Activated T-helper 1 cell treated with anti-CD3 and anti-CD28 coated beads, Interleukin-12 subunit alpha, Interleukin-12 subunit beta, Interleukin-2, Interleukin-4 antibody, amounts not matched to agents 30 ng/mL and 10 ng/mL and 1 ng/mL, durations not matched to agents 14 hours and 24 hours and 36 hours (primary cell): ENCODE results near the gene ZNF226. TPM values are rescaled to one million over a fixed set of nuclear protein-coding genes. Genes with fewer than 3 reads are reported as not detected.
"Not testable (repeated sequence)": the region's sequence is repeated elsewhere in the genome, so short reads cannot be mapped to it uniquely, and the experiment has no call there.

Source experiments
- DNase-seq: peaks from one replicate; pipeline ENCODE4 v3.0.0; 2021; ENCODE audit warnings: low spot score
- H3K27ac Mint-ChIP-seq: one replicate; pipeline ENCODE4 v1.8.0; 2021; ENCODE audit warnings: mild to moderate bottlenecking, mixed read lengths
- H3K27me3 Mint-ChIP-seq: one replicate; pipeline ENCODE4 v1.8.0; 2022; ENCODE audit warnings: mild to moderate bottlenecking, moderate library complexity, mixed read lengths; ENCODE audit not compliant: insufficient read depth
- H3K36me3 Mint-ChIP-seq: one replicate; pipeline ENCODE4 v1.8.0; 2021; ENCODE audit warnings: low read depth, mixed read lengths
- H3K4me1 Mint-ChIP-seq: one replicate; pipeline ENCODE4 v1.8.0; 2021; ENCODE audit warnings: low read depth, mixed read lengths
- H3K4me3 Mint-ChIP-seq: one replicate; pipeline ENCODE4 v1.8.0; 2021; ENCODE audit warnings: mild to moderate bottlenecking, moderate library complexity, mixed read lengths
- H3K9me3 Mint-ChIP-seq: one replicate; pipeline ENCODE4 v1.8.0; 2021; ENCODE audit warnings: mixed read lengths
- intact Hi-C: fragments of 100-400 bp; cut with micrococcal nuclease; formaldehyde crosslinking; loops from one replicate; pipeline ENCODE4 v1.15.1; 2024
- total RNA-seq: library from RNA; stranded (reverse); gene quantifications from 2 replicates; pipeline ENCODE4 v1.2.3, GENCODE V29; 2022

The ZNF226 gene
- total RNA-seq, 1 donor from 2014 or later: 10.5 TPM

- Mint-ChIP-seq H3K27ac (no peak overlapping the region), H3K27me3 (no peaks in the 10 kb centered on the region), H3K4me1 (no peaks in the 10 kb centered on the region), H3K4me3 (no peak overlapping the region), H3K36me3 (peaks cover 22% of the 10 kb centered on the region), H3K9me3 (peaks cover 74% of the 10 kb centered on the region)
- intact Hi-C loops: no loop called here
- no peak for DNase-seq
Measured at GRCh38 chr19:44180968-44181367, 16.1 kb downstream of the ZNF226 start.

- intact Hi-C loops: no loop called here
- peaks cover 67% of the 10 kb centered on the region for H3K9me3 Mint-ChIP-seq
- no peaks in the 10 kb centered on the region for H3K4me1 Mint-ChIP-seq
Measured at GRCh38 chr19:44182145-44182544, 17.2 kb downstream of the ZNF226 start.

GRCh38 chr19:44190020-44190419, 25.1 kb downstream of the ZNF226 start:
- Mint-ChIP-seq H3K4me1 (no peaks in the 10 kb centered on the region), H3K36me3 (no peaks in the 10 kb centered on the region), H3K27me3 (no peaks in the 10 kb centered on the region), H3K4me3 (no peak overlapping the region), H3K27ac (no peak overlapping the region), H3K9me3 (peaks cover 52% of the 10 kb centered on the region)
- intact Hi-C loops: no loop called here
- no peak for DNase-seq

More at GRCh38 chr19:44182145-44182544, 17.2 kb downstream of the ZNF226 start:
- Mint-ChIP-seq H3K4me3 (no peak overlapping the region), H3K27me3 (no peaks in the 10 kb centered on the region), H3K36me3 (peaks cover 11% of the 10 kb centered on the region), H3K27ac (no peak overlapping the region)
- DNase-seq: no peak

- Mint-ChIP-seq H3K27ac (no peak overlapping the region), H3K27me3 (no peaks in the 10 kb centered on the region), H3K36me3 (no peaks in the 10 kb centered on the region), H3K4me3 (no peak overlapping the region), H3K4me1 (no peaks in the 10 kb centered on the region), H3K9me3 (peaks cover 50% of the 10 kb centered on the region)
- DNase-seq: no peak
- intact Hi-C loops: no loop called here
Measured at GRCh38 chr19:44192127-44192526, 27.2 kb downstream of the ZNF226 start.

GRCh38 chr19:44196772-44197171, 31.9 kb downstream of the ZNF226 start:
- DNase-seq: no peak
- no peak overlapping the region for H3K4me3 Mint-ChIP-seq
- H3K27me3 Mint-ChIP-seq: no peaks in the 10 kb centered on the region
- no peak overlapping the region for H3K27ac Mint-ChIP-seq
- intact Hi-C loops: no loop called here
- H3K4me1 Mint-ChIP-seq: no peaks in the 10 kb centered on the region
- H3K9me3 Mint-ChIP-seq: peaks cover 24% of the 10 kb centered on the region
- H3K36me3 Mint-ChIP-seq: no peaks in the 10 kb centered on the region

GRCh38 chr19:44202470-44202869, 37.6 kb downstream of the ZNF226 start:
- no peak for DNase-seq
- H3K27me3 Mint-ChIP-seq: peaks cover 2% of the 10 kb centered on the region
- no peak overlapping the region for H3K4me3 Mint-ChIP-seq
- intact Hi-C loops: no loop called here
- H3K9me3 Mint-ChIP-seq: peaks cover 25% of the 10 kb centered on the region
- peaks cover 6% of the 10 kb centered on the region for H3K4me1 Mint-ChIP-seq
- no peak overlapping the region for H3K27ac Mint-ChIP-seq
- H3K36me3 Mint-ChIP-seq: peaks cover 3% of the 10 kb centered on the region

GRCh38 chr19:44202974-44203373, 38.1 kb downstream of the ZNF226 start:
- Mint-ChIP-seq H3K9me3 (peaks cover 29% of the 10 kb centered on the region), H3K4me1 (peaks cover 11% of the 10 kb centered on the region), H3K36me3 (peaks cover 4% of the 10 kb centered on the region), H3K27ac (no peak overlapping the region), H3K4me3 (no peak overlapping the region), H3K27me3 (peaks cover 2% of the 10 kb centered on the region)
- intact Hi-C loops: no loop called here
- no peak for DNase-seq

GRCh38 chr19:44203877-44204276, 39.0 kb downstream of the ZNF226 start:
- H3K27ac Mint-ChIP-seq, intact Hi-C loops, H3K4me3 Mint-ChIP-seq, H3K27me3 Mint-ChIP-seq, H3K36me3 Mint-ChIP-seq, DNase-seq: not testable (repeated sequence)
- Mint-ChIP-seq H3K4me1 (peaks cover 16% of the 10 kb centered on the region), H3K9me3 (peaks cover 37% of the 10 kb centered on the region)

- intact Hi-C loops: loop anchor here (5.0 kb wide), 1 partner anchor 202 kb away; the partner anchor contains the start of gene ZNF230
- no peak overlapping the region for H3K4me3 Mint-ChIP-seq
Measured at GRCh38 chr19:44204772-44205171, 39.9 kb downstream of the ZNF226 start.

GRCh38 chr19:44207126-44207803, 42.4 kb downstream of the ZNF226 start:
- Mint-ChIP-seq H3K27ac (peak overlapping the region; percentile 69), H3K36me3 (peaks cover 4% of the 10 kb centered on the region), H3K27me3 (peaks cover 2% of the 10 kb centered on the region), H3K9me3 (peaks cover 46% of the 10 kb centered on the region), H3K4me1 (peaks cover 16% of the 10 kb centered on the region), H3K4me3 (peak overlapping the region; percentile 86)
- intact Hi-C loops: loop anchor here (1.0 to 5.0 kb wide), 4 partner anchors 42 to 380 kb away; partner anchors contain the start of genes ZNF226, ZNF230, ZNF283 and ZNF45
- DNase-seq: peak; percentile 73

More at GRCh38 chr19:44204772-44205171, 39.9 kb downstream of the ZNF226 start:
- peaks cover 4% of the 10 kb centered on the region for H3K36me3 Mint-ChIP-seq
- H3K9me3 Mint-ChIP-seq: peaks cover 42% of the 10 kb centered on the region
- no peak for DNase-seq
- peaks cover 16% of the 10 kb centered on the region for H3K4me1 Mint-ChIP-seq
- no peak overlapping the region for H3K27ac Mint-ChIP-seq
- peaks cover 2% of the 10 kb centered on the region for H3K27me3 Mint-ChIP-seq

GRCh38 chr19:44212250-44212865, 47.5 kb downstream of the ZNF226 start, which contains the start of gene ZNF227:
TSS of gene ZNF227 (plus strand) at chr19:44212532. CDS start at chr19:44217793, 5,261 bp downstream.
- H3K27me3 Mint-ChIP-seq: no peaks in the 10 kb centered on the region
- peak within 1 kb of the TSS; percentile 89 for H3K4me3 Mint-ChIP-seq
- peaks cover 33% of the 10 kb centered on the region for H3K9me3 Mint-ChIP-seq
- H3K4me1 Mint-ChIP-seq: peaks cover 27% of the 10 kb centered on the region
- H3K36me3 Mint-ChIP-seq: peaks cover 22% of the 10 kb centered on the region
- DNase-seq: peak; percentile 70
- intact Hi-C loops: loop anchor here (1.0 to 2.0 kb wide), 10 partner anchors 47 to 385 kb away; partner anchors contain the start of genes ZNF155, ZNF180, ZNF222 and ZNF224
- H3K27ac Mint-ChIP-seq: peak within 1 kb of the TSS; percentile 79

GRCh38 chr19:44212866-44213346, 48.0 kb downstream of the ZNF226 start:
- no peak for DNase-seq
- H3K27ac Mint-ChIP-seq: peak overlapping the region; percentile 79
- peaks cover 26% of the 10 kb centered on the region for H3K36me3 Mint-ChIP-seq
- peaks cover 33% of the 10 kb centered on the region for H3K9me3 Mint-ChIP-seq
- H3K4me1 Mint-ChIP-seq: peaks cover 21% of the 10 kb centered on the region
- H3K4me3 Mint-ChIP-seq: peak overlapping the region; percentile 89
- no peaks in the 10 kb centered on the region for H3K27me3 Mint-ChIP-seq
- intact Hi-C loops: loop anchor here (1.0 to 2.0 kb wide), 10 partner anchors 48 to 386 kb away; partner anchors contain the start of genes ZNF155, ZNF180, ZNF222 and ZNF224

- H3K4me3 Mint-ChIP-seq, H3K4me1 Mint-ChIP-seq, H3K27ac Mint-ChIP-seq, H3K27me3 Mint-ChIP-seq, DNase-seq, intact Hi-C loops: not testable (repeated sequence)
- Mint-ChIP-seq H3K36me3 (peaks cover 53% of the 10 kb centered on the region), H3K9me3 (peaks cover 40% of the 10 kb centered on the region)
Measured at GRCh38 chr19:44219926-44220325, 55.0 kb downstream of the ZNF226 start.
